Adrenal gland (tissue), 12 donors: ENCODE data around the gene PTRHD1. TPM values are rescaled to one million over a fixed set of nuclear protein-coding genes. Genes with fewer than 3 reads are reported as not detected.

Experiments used
- DNase-seq, 7 donors: peaks; one replicate each; pipeline ENCODE4 v3.0.0-alpha.2; 2019 to 2020
- H3K27ac ChIP-seq, 5 donors: fragments of 200-600 bp; sonication (generic) in 4 of 5; 1 replicate in 3 of 5; 2 replicates in 2 of 5; pipeline versions ENCODE4 v1.5.1 to v1.8.0; 2016 to 2020; ENCODE audit warnings: mild to moderate bottlenecking in 1 of 5
- H3K27me3 ChIP-seq: fragments of 200-600 bp; 2 replicates; pipeline ENCODE4 v1.8.0; 2021
- H3K36me3 ChIP-seq, 2 donors: fragments of 200-600 bp; replicated peaks in 1 of 2; 1 replicate in 1 of 2; 2 replicates in 1 of 2; pipeline versions ENCODE4 v1.5.1 to v1.8.0; 2018 to 2022
- H3K4me1 ChIP-seq, 2 donors: fragments of 200-600 bp; replicated peaks in 1 of 2; 1 replicate in 1 of 2; 2 replicates in 1 of 2; pipeline versions ENCODE4 v1.5.1 to v1.8.0; 2018 to 2021
- H3K4me3 ChIP-seq, 4 donors: fragments of 200-600 bp; sonication (generic) in 3 of 4; one replicate each; pipeline ENCODE4 v1.5.1; 2016 to 2018
- H3K9me3 ChIP-seq, 3 donors: fragments of 200-600 bp; sonication (generic) in 1 of 3; replicated peaks in 1 of 3; 1 replicate in 2 of 3; 2 replicates in 1 of 3; pipeline versions ENCODE4 v1.5.1 to v1.8.0; 2016 to 2021
- CTCF ChIP-seq, 6 experiments: fragments of 450-650 bp in 4 of 6; fragments of 200-600 bp in 2 of 6; sonication (generic) in 1 of 6; IDR thresholded peaks; 1 replicate in 5 of 6; 2 replicates in 1 of 6; pipeline versions ENCODE4 v1.5.1 to v1.8.0; 2016 to 2021; ENCODE audit warnings: antibody characterized with exemption in 6 of 6, mild to moderate bottlenecking in 2 of 6, moderate library complexity in 1 of 6
- POLR2A ChIP-seq, 2 donors: fragments of 450-650 bp; IDR thresholded peaks; one replicate each; pipeline ENCODE4 v1.6.1; 2017; ENCODE audit warnings: antibody characterized with exemption in 2 of 2, mild to moderate bottlenecking in 2 of 2, moderate library complexity in 1 of 2
- WGBS, 4 donors: extraction: QIAGEN DNeasy Blood & Tissue Kit in 2 of 4; methylation state at CpG; one replicate each; pipeline versions ENCODE4 v1.1.5 to v1.1.7; 2013 to 2017; 5-methylcytosine and 5-hydroxymethylcytosine counted together
- intact Hi-C, 2 donors: fragments of 100-400 bp; cut with DNase I; formaldehyde crosslinking; loops; one replicate each; pipeline versions ENCODE4 v1.14.1 to v1.15.0; 2022 to 2023
- polyA plus RNA-seq, 3 donors: library from polyadenylated mRNA; stranded (reverse); fragments of 200-250 nt in 2 of 3; fragments of 350-450 nt in 1 of 3; fragmentation: Illumina TruSeq in 1 of 3; extraction: RNeasy Lipid Tissue Mini Kit (QIAGEN cat#74804) in 1 of 3; gene quantifications; one replicate each; pipeline ENCODE4 v1.2.3, GENCODE V29; 2013 to 2014
- total RNA-seq, 9 donors: library from RNA; depleted of rRNA in 4 of 9; stranded (reverse); fragments of >200 nt in 4 of 9; fragments of 120-200 nt in 1 of 9; fragmentation: NEBNext Ultra II Directional in 1 of 9; extraction: Animal tissue kit (Norgen Biotek cat#: 25700) in 1 of 9; gene quantifications; one replicate each; pipeline versions ENCODE4 v1.1.0 to v1.2.4, GENCODE V29; 2013 to 2023
- donor health status: healthy with polysubstance abuse.
- donor health status: Bipolar disorder and iron deficiency.
- donor health status: DM: yes; HTN: yes; CAD: no.
- donor health status: DM: no; HTN: no; CAD: no.
- donor health status: DM: no; HTN: no; CAD: no.
- donor health status: DM: yes; HTN: yes; CAD: no.

PTRHD1 gene
- total and polyA plus RNA-seq, 12 donors, result 18.6 to 87.3 (median 53.3) TPM

GRCh38 chr2:24787532-24787931 lies 5.7 kb downstream of the PTRHD1 start:
- no peak for TF ChIP-seq CTCF (IDR thresholded peaks at IDR 0.05)
- TF ChIP-seq POLR2A (IDR thresholded peaks at IDR 0.05), result no peak
- Histone ChIP-seq H3K27ac (no peak overlapping the region), H3K36me3 (peaks cover 0 to 4% of the 10 kb centered on the region in 2 donors), H3K27me3 (no peaks in the 10 kb centered on the region), H3K4me1 (peaks cover 0 to 8% of the 10 kb centered on the region in 2 donors), H3K4me3 (no peak overlapping the region), H3K9me3 (no peaks in the 10 kb centered on the region)
- 57 to 67% (median 64%) methylated on average over 2 of the region's 2 CpGs for WGBS, 4 donors
- no peak for DNase-seq
- intact Hi-C loops, result no loop called here

- H3K4me3 ChIP-seq, result no peak overlapping the region
- DNase-seq, result no peak
- H3K9me3 ChIP-seq, result no peaks in the 10 kb centered on the region
- intact Hi-C loops, result no loop called here
- no peak for TF ChIP-seq CTCF (IDR thresholded peaks at IDR 0.05)
- no peak for TF ChIP-seq POLR2A (IDR thresholded peaks at IDR 0.05)
- H3K36me3 ChIP-seq, result peaks cover 0 to 4% of the 10 kb centered on the region in 2 donors
- 82 to 90% (median 84%) methylated on average over 6 of the region's 6 CpGs for WGBS, 4 donors
- H3K27ac ChIP-seq, result no peak overlapping the region
- no peaks in the 10 kb centered on the region for H3K27me3 ChIP-seq
- H3K4me1 ChIP-seq, result no peaks in the 10 kb centered on the region
These were observed 7.4 kb downstream of the PTRHD1 start for GRCh38 chr2:24785671-24786321.

- H3K4me3 ChIP-seq, result no peak overlapping the region
- 89 to 90% (median 89%) methylated on average over 3 of the region's 3 CpGs for WGBS, 4 donors
- TF ChIP-seq CTCF (IDR thresholded peaks at IDR 0.05) (no peak), POLR2A (IDR thresholded peaks at IDR 0.05) (no peak)
- no peaks in the 10 kb centered on the region for H3K9me3 ChIP-seq
- no peak for DNase-seq
- H3K4me1 ChIP-seq, result peaks cover 0 to 7% of the 10 kb centered on the region in 2 donors
- no peak overlapping the region for H3K27ac ChIP-seq
- no peaks in the 10 kb centered on the region for H3K27me3 ChIP-seq
- intact Hi-C loops, result no loop called here
- H3K36me3 ChIP-seq, result no peaks in the 10 kb centered on the region
These were observed 9.6 kb downstream of the PTRHD1 start for GRCh38 chr2:24783641-24784040.

- Histone ChIP-seq H3K4me3 (no peak overlapping the region), H3K27me3 (no peaks in the 10 kb centered on the region), H3K36me3 (no peaks in the 10 kb centered on the region), H3K4me1 (peaks cover 0 to 8% of the 10 kb centered on the region in 2 donors), H3K27ac (no peak overlapping the region), H3K9me3 (no peaks in the 10 kb centered on the region)
- WGBS, 4 donors, result 67 to 71% (median 69%) methylated on average over 2 of the region's 2 CpGs
- TF ChIP-seq CTCF (IDR thresholded peaks at IDR 0.05) (no peak), POLR2A (IDR thresholded peaks at IDR 0.05) (no peak)
- intact Hi-C loops, result no loop called here
- no peak for DNase-seq
These were observed 14.1 kb downstream of the PTRHD1 start for GRCh38 chr2:24779116-24779515.
